AG10803 (cell line): ENCODE data around the gene ZNF415.
A peak's percentile ranks its signal among the peaks of the same experiment; 100 is the strongest.

Source experiments
- DNase-seq: peaks from one replicate; pipeline ENCODE4 v3.0.0; 2010; ENCODE audit warnings: low read depth
- H3K4me3 ChIP-seq: 2 replicates; pipeline ENCODE4 v1.5.1; 2011; ENCODE audit warnings: mild to moderate bottlenecking, low read length, control low read depth
- CTCF ChIP-seq: conservative IDR thresholded peaks from 2 replicates; pipeline ENCODE4 v1.5.1; 2011; ENCODE audit warnings: mild to moderate bottlenecking, low read length, control low read depth, inconsistent platforms

Gene ZNF415

GRCh38 chr19:53076984-53077383, 55.7 kb downstream of the ZNF415 start:
- TF ChIP-seq CTCF = peak; percentile 46
- DNase-seq = peak; percentile 15
- H3K4me3 ChIP-seq = no peak overlapping the region

- no peak for TF ChIP-seq CTCF
- DNase-seq = no peak
- H3K4me3 ChIP-seq = no peak overlapping the region
Observed at GRCh38 chr19:53068834-53069233, 63.9 kb downstream of the ZNF415 start.

GRCh38 chr19:53068199-53068598, 64.5 kb downstream of the ZNF415 start:
- H3K4me3 ChIP-seq = no peak overlapping the region

GRCh38 chr19:53057904-53058580, 74.7 kb downstream of the ZNF415 start:
- H3K4me3 ChIP-seq = no peak overlapping the region
- no peak for DNase-seq
- no peak for TF ChIP-seq CTCF

More at GRCh38 chr19:53068199-53068598, 64.5 kb downstream of the ZNF415 start:
- no peak for DNase-seq
- TF ChIP-seq CTCF = no peak
